GM19351 (cell line): ENCODE measurements around the gene PTPRN2.
"Not testable (repeated sequence)": the region's sequence is repeated elsewhere in the genome, so short reads cannot be mapped to it uniquely, and the experiment has no call there.

Experiments used
- ATAC-seq: cut with Tn5 transposase; IDR thresholded peaks from one replicate; pipeline ENCODE4 v1.9.1; 2021; ENCODE audit warnings: mild to moderate bottlenecking, moderate library complexity; ENCODE audit not compliant: unreplicated experiment

Gene PTPRN2

GRCh38 chr7:158393926-158394625 is 193.5 kb downstream of the PTPRN2 start:
- no peak for ATAC-seq

GRCh38 chr7:158392251-158392650 is 195.4 kb downstream of the PTPRN2 start:
- ATAC-seq = no peak

GRCh38 chr7:158391541-158391940 is 196.1 kb downstream of the PTPRN2 start:
- no peak for ATAC-seq

- no peak for ATAC-seq
Observed at GRCh38 chr7:158391141-158391540, 196.5 kb downstream of the PTPRN2 start.

- no peak for ATAC-seq
Observed at GRCh38 chr7:158390460-158390859, 197.2 kb downstream of the PTPRN2 start.

- no peak for ATAC-seq
Observed at GRCh38 chr7:158389514-158390425, 197.9 kb downstream of the PTPRN2 start.

- ATAC-seq = no peak
Observed at GRCh38 chr7:158388928-158389327, 198.7 kb downstream of the PTPRN2 start.

GRCh38 chr7:158388072-158388471 is 199.6 kb downstream of the PTPRN2 start:
- ATAC-seq = no peak

- ATAC-seq = no peak
Observed at GRCh38 chr7:158387546-158387891, 200.1 kb downstream of the PTPRN2 start.

GRCh38 chr7:158386866-158387545 is 200.6 kb downstream of the PTPRN2 start:
- ATAC-seq = no peak

- ATAC-seq = no peak
Observed at GRCh38 chr7:158386355-158386618, 201.3 kb downstream of the PTPRN2 start.

GRCh38 chr7:158385496-158386354 is 201.9 kb downstream of the PTPRN2 start:
- not testable (repeated sequence) for ATAC-seq

- ATAC-seq = no peak
Observed at GRCh38 chr7:158384746-158385145, 202.9 kb downstream of the PTPRN2 start.

GRCh38 chr7:158383665-158384064 is 204.0 kb downstream of the PTPRN2 start:
- ATAC-seq = no peak

- no peak for ATAC-seq
Observed at GRCh38 chr7:158382363-158383254, 205.0 kb downstream of the PTPRN2 start.

- no peak for ATAC-seq
Observed at GRCh38 chr7:158381956-158382355, 205.7 kb downstream of the PTPRN2 start.

GRCh38 chr7:158378978-158379377 is 208.6 kb downstream of the PTPRN2 start:
- ATAC-seq = no peak

GRCh38 chr7:158377800-158378623 is 209.6 kb downstream of the PTPRN2 start:
- ATAC-seq = no peak

- ATAC-seq = not testable (repeated sequence)
Observed at GRCh38 chr7:158376839-158377186, 210.8 kb downstream of the PTPRN2 start.
